Type B pancreatic cell (in vitro differentiated cells): ENCODE results near the gene CIB4. TPM values are rescaled to one million over a fixed set of nuclear protein-coding genes. Genes with fewer than 3 reads are reported as not detected.
"Not testable (repeated sequence)": the region's sequence is repeated elsewhere in the genome, so short reads cannot be mapped to it uniquely, and the experiment has no call there.

ENCODE experiments used
- DNase-seq: peaks from one replicate; pipeline ENCODE4 v3.0.0; 2021; ENCODE audit warnings: mixed read lengths; ENCODE audit not compliant: unreplicated experiment; ENCODE audit errors: extremely low spot score
- H3K27ac Mint-ChIP-seq: 2 replicates; pipeline ENCODE4 v1.8.0; 2021; ENCODE audit warnings: mild to moderate bottlenecking, mixed read lengths
- H3K27me3 Mint-ChIP-seq: 2 replicates; pipeline ENCODE4 v1.8.0; 2021; ENCODE audit warnings: mixed read lengths
- H3K36me3 Mint-ChIP-seq: 2 replicates; pipeline ENCODE4 v1.8.0; 2021; ENCODE audit warnings: mixed read lengths
- H3K4me1 Mint-ChIP-seq: one replicate; pipeline ENCODE4 v1.8.0; 2021; ENCODE audit warnings: mixed read lengths; ENCODE audit not compliant: unreplicated experiment
- H3K4me3 Mint-ChIP-seq: 2 replicates; pipeline ENCODE4 v1.8.0; 2021; ENCODE audit warnings: mild to moderate bottlenecking, mixed read lengths
- H3K9me3 Mint-ChIP-seq: 2 replicates; pipeline ENCODE4 v1.8.0; 2021; ENCODE audit warnings: mixed read lengths
- CTCF ChIP-seq: fragments of 200-600 bp; sonication (generic); conservative IDR thresholded peaks from 2 replicates; pipeline ENCODE4 v1.5.0; 2021; ENCODE audit warnings: antibody characterized with exemption, mild to moderate bottlenecking
- total RNA-seq: library from RNA; stranded (reverse); gene quantifications from 2 replicates; pipeline ENCODE4 v1.2.1, GENCODE V29; 2021; ENCODE audit warnings: low replicate concordance

Gene CIB4
- total RNA-seq, 1 donor from 2014 or later = not detected

- no peaks in the 10 kb centered on the region for H3K36me3 Mint-ChIP-seq
- no peak overlapping the region for H3K4me3 Mint-ChIP-seq
- TF ChIP-seq CTCF = no peak
- H3K4me1 Mint-ChIP-seq = peaks cover 5% of the 10 kb centered on the region
- DNase-seq = no peak
- H3K27me3 Mint-ChIP-seq = peaks cover 13% of the 10 kb centered on the region
- peak overlapping the region; percentile 50 for H3K27ac Mint-ChIP-seq
- no peaks in the 10 kb centered on the region for H3K9me3 Mint-ChIP-seq
Observed at GRCh38 chr2:26670931-26671460, 29.8 kb upstream of the CIB4 start.

GRCh38 chr2:26670171-26670570, 29.0 kb upstream of the CIB4 start:
- peak overlapping the region; percentile 51 for H3K27ac Mint-ChIP-seq
- H3K4me1 Mint-ChIP-seq = peaks cover 5% of the 10 kb centered on the region
- H3K36me3 Mint-ChIP-seq = no peaks in the 10 kb centered on the region
- DNase-seq = no peak
- no peaks in the 10 kb centered on the region for H3K9me3 Mint-ChIP-seq
- peaks cover 13% of the 10 kb centered on the region for H3K27me3 Mint-ChIP-seq
- H3K4me3 Mint-ChIP-seq = no peak overlapping the region
- no peak for TF ChIP-seq CTCF

- no peak for DNase-seq
- no peaks in the 10 kb centered on the region for H3K9me3 Mint-ChIP-seq
- H3K27me3 Mint-ChIP-seq = peaks cover 13% of the 10 kb centered on the region
- H3K27ac Mint-ChIP-seq = peak overlapping the region; percentile 51
- H3K4me1 Mint-ChIP-seq = peaks cover 5% of the 10 kb centered on the region
- no peaks in the 10 kb centered on the region for H3K36me3 Mint-ChIP-seq
- TF ChIP-seq CTCF = no peak
- no peak overlapping the region for H3K4me3 Mint-ChIP-seq
Observed at GRCh38 chr2:26668856-26669750, 27.9 kb upstream of the CIB4 start.

GRCh38 chr2:26668041-26668440, 26.9 kb upstream of the CIB4 start:
- H3K9me3 Mint-ChIP-seq = no peaks in the 10 kb centered on the region
- no peak for TF ChIP-seq CTCF
- no peaks in the 10 kb centered on the region for H3K36me3 Mint-ChIP-seq
- peaks cover 13% of the 10 kb centered on the region for H3K27me3 Mint-ChIP-seq
- no peak for DNase-seq
- H3K4me1 Mint-ChIP-seq = peaks cover 5% of the 10 kb centered on the region
- no peak overlapping the region for H3K4me3 Mint-ChIP-seq
- no peak overlapping the region for H3K27ac Mint-ChIP-seq

- peaks cover 5% of the 10 kb centered on the region for H3K4me1 Mint-ChIP-seq
- H3K4me3 Mint-ChIP-seq = no peak overlapping the region
- peaks cover 12% of the 10 kb centered on the region for H3K27me3 Mint-ChIP-seq
- H3K27ac Mint-ChIP-seq = no peak overlapping the region
- no peaks in the 10 kb centered on the region for H3K9me3 Mint-ChIP-seq
- no peak for DNase-seq
- TF ChIP-seq CTCF = no peak
- H3K36me3 Mint-ChIP-seq = no peaks in the 10 kb centered on the region
Observed at GRCh38 chr2:26666671-26667070, 25.5 kb upstream of the CIB4 start.

GRCh38 chr2:26665296-26665695, 24.1 kb upstream of the CIB4 start:
- not testable (repeated sequence) for H3K36me3 Mint-ChIP-seq, DNase-seq, H3K27ac Mint-ChIP-seq, H3K4me3 Mint-ChIP-seq, H3K4me1 Mint-ChIP-seq, H3K9me3 Mint-ChIP-seq, H3K27me3 Mint-ChIP-seq
